Esophagus muscularis mucosa (tissue), 3 donors: Measurements from ENCODE around the gene PKN1.

Experiments used
- CTCF ChIP-seq, 3 experiments: fragments of 200-600 bp in 2 of 3; fragments of 450-650 bp in 1 of 3; sonication (generic) in 2 of 3; IDR thresholded peaks; one replicate each; pipeline ENCODE4 v1.5.1; 2017 to 2019; ENCODE audit warnings: antibody characterized with exemption in 3 of 3, mild to moderate bottlenecking in 2 of 3, moderate library complexity in 1 of 3
- POLR2A ChIP-seq: fragments of 450-650 bp; IDR thresholded peaks from one replicate; pipeline ENCODE4 v1.6.1; 2017; ENCODE audit warnings: antibody characterized with exemption, moderate library complexity, mild to moderate bottlenecking, low read depth
- POLR2AphosphoS5 ChIP-seq, 2 donors: sonication (generic); formaldehyde crosslinking; IDR thresholded peaks; one replicate each; pipeline ENCODE4 v1.6.1; 2017; ENCODE audit warnings: antibody characterized with exemption in 2 of 2

- no peak for TF ChIP-seq POLR2A
- no peak for TF ChIP-seq CTCF (IDR thresholded peaks at IDR 0.05)
- TF ChIP-seq POLR2AphosphoS5 (IDR thresholded peaks at IDR 0.05) = no peak
Observed at GRCh38 chr19:14437578-14438140, 4.6 kb downstream of the PKN1 start.
